ENCODE data around the gene SYT8.
"Not testable (repeated sequence)": the region's sequence is repeated elsewhere in the genome, so short reads cannot be mapped to it uniquely, and the experiment has no call there.

Gene SYT8, protein sequence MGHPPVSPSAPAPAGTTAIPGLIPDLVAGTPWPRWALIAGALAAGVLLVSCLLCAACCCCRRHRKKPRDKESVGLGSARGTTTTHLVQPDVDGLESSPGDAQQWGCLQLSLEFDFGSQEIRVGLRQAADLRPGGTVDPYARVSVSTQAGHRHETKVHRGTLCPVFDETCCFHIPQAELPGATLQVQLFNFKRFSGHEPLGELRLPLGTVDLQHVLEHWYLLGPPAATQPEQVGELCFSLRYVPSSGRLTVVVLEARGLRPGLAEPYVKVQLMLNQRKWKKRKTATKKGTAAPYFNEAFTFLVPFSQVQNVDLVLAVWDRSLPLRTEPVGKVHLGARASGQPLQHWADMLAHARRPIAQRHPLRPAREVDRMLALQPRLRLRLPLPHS

DNA sequence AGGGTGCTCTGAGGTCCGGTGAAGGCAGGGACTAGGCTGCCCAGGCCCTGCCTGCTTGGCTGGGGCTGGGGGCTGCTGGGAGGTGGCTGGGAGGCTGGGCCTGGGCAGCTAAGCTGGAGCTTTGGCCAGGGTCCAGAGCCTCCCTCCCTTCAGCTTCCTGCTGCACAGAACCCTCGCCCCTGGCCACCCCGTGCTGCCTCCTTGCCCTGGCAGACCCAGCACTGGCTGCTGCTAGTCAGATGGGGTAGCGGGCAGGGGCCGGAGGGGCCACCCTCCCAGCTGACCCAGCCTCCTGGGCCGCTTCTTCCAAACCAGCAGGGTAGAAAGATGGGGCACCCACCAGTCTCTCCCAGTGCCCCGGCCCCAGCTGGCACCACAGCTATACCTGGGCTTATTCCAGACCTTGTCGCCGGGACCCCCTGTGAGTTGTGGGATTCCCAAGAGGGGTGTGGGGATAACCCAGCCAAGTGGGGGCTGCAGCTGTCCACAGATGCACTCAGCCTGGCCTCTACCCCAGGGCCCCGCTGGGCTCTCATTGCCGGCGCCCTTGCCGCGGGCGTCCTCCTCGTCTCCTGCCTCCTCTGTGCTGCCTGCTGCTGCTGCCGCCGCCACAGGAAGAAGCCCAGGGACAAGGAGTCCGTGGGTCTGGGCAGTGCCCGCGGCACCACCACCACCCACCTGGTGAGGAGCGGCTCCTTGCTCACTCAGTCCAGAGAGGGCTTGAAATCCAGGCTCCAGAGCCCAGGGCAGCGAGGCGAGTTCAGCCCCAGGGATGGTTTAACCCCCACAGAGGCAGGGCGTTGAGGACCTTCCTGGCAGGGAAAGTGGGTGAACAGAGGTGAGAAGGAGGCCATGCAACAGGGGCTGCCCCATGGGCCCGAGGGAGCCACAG lies at the start of gene SYT8:
Gene SYT8, plus strand, starts transcription at position 212 of the 892 bp plus-strand sequence. Its CDS starts 116 bp downstream, at position 328.
- H3K27me3 Mint-ChIP-seq (ENCODE audit: low read depth) = no peaks in the 10 kb centered on the region
- H3K4me3 Mint-ChIP-seq = no peak within 1 kb of the TSS
- H3K36me3 Mint-ChIP-seq (ENCODE audit: low read depth) = no peaks in the 10 kb centered on the region
- H3K4me1 Mint-ChIP-seq (ENCODE audit: low read depth) = peaks cover 5% of the 10 kb centered on the region
- no peaks in the 10 kb centered on the region for H3K9me3 Mint-ChIP-seq
- no peak within 1 kb of the TSS for H3K27ac Mint-ChIP-seq

DNA sequence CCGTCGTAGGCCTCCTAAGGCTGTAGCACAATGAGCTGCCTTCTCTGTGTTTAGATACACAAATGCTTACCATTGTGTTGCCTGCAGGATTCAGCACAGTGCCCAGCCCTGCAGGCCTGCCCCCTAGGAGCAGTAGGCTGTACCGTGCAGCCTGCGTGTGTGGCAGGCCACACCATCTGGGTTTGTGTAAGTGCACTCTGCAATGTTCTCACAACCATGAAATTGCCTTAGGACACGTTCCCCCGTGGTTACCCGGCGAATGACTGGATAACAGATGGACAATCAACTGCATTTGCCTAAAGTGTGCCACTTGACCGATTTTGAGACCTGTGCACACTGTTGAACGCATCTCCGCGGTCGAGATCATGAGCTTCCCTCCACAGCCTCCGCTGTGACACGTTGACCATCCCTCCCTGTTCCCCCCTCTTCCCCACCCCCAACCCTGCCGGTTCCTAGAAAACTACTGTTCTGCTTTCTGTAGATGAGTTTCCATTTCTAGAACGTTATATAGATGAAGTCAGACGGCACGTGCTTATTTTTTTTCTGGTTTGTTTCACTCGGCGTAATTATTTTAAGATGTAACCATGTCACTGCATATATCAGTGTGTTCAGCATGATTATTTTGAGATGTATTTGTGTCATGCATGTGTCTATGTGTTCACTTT lies 48.9 kb upstream of the SYT8 start:
- peaks cover 8% of the 10 kb centered on the region for H3K27me3 Mint-ChIP-seq (ENCODE audit: low read depth)
- no peak overlapping the region for H3K27ac Mint-ChIP-seq
- H3K4me3 Mint-ChIP-seq = no peak overlapping the region
- no peaks in the 10 kb centered on the region for H3K4me1 Mint-ChIP-seq (ENCODE audit: low read depth)
- no peaks in the 10 kb centered on the region for H3K9me3 Mint-ChIP-seq
- H3K36me3 Mint-ChIP-seq (ENCODE audit: low read depth) = no peaks in the 10 kb centered on the region

DNA sequence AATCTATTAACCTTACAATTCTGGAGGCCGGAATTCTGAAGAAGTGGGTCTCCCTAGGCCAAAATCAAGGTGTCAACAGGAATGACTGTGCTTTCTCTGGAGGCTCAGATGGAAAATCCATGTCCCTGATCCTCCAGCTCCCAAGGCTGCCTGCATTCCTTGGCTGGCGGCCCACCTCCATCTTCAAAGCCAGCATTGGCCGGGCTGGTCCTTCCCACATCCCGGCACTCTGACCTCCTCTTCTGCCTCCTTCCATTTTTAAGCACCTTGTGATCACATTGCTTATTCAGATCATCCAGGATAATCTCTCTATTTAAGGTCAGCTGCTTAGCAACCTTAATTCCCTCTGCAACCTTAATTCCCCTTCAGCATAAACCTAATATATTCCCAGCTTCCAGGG lies 48.3 kb upstream of the SYT8 start:
- no peak overlapping the region for H3K27ac Mint-ChIP-seq
- no peaks in the 10 kb centered on the region for H3K9me3 Mint-ChIP-seq
- no peaks in the 10 kb centered on the region for H3K4me1 Mint-ChIP-seq (ENCODE audit: low read depth)
- no peak overlapping the region for H3K4me3 Mint-ChIP-seq
- H3K36me3 Mint-ChIP-seq (ENCODE audit: low read depth) = no peaks in the 10 kb centered on the region
- H3K27me3 Mint-ChIP-seq (ENCODE audit: low read depth) = peaks cover 12% of the 10 kb centered on the region

DNA sequence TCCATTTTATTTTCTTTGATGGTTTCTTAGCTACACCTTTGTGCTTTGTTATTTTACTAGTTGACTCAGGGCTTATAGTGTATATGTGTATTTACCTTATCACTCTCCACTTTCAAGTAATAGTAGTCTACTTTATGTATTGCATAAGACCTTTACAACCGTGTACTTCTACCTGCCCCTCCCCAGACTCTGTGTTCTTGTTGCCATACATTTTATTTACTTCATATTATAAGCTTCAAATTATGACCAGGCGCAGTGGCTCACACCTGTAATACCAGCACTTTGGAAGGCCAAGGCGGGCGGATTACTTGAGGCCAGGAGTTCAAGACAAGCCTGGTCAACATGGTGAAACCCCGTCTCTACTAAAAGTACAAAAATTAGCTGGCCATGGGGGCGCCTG lies 42.9 kb upstream of the SYT8 start:
- Mint-ChIP-seq H3K9me3 (no peaks in the 10 kb centered on the region), H3K4me3 (no peak overlapping the region), H3K27me3 (ENCODE audit: low read depth) (peaks cover 21% of the 10 kb centered on the region), H3K4me1 (ENCODE audit: low read depth) (peaks cover 5% of the 10 kb centered on the region), H3K36me3 (ENCODE audit: low read depth) (no peaks in the 10 kb centered on the region), H3K27ac (no peak overlapping the region)

DNA sequence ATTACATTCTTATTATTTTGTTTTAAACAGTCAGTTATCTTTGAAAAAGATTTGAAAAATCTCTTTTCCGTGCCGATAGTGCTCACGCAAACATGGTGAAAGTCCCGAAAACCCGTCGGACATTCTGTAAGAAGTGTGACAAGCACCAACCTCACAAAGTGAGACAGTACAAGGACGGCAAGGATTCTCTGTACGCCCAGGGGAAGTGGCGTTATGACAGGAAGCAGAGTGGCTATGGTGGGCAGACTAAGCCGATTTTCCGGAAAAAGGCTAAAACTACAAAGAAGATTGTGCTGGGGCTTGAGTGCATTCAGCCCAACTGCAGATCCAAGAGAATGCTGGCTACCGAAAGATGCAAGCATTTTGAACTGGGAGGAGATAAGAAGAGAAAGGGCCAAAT lies 42.3 kb upstream of the SYT8 start:
- no peaks in the 10 kb centered on the region for H3K9me3 Mint-ChIP-seq
- peak overlapping the region; percentile 64 for H3K4me3 Mint-ChIP-seq
- peak overlapping the region; percentile 76 for H3K27ac Mint-ChIP-seq
- peaks cover 5% of the 10 kb centered on the region for H3K4me1 Mint-ChIP-seq (ENCODE audit: low read depth)
- no peaks in the 10 kb centered on the region for H3K36me3 Mint-ChIP-seq (ENCODE audit: low read depth)
- H3K27me3 Mint-ChIP-seq (ENCODE audit: low read depth) = peaks cover 22% of the 10 kb centered on the region

DNA sequence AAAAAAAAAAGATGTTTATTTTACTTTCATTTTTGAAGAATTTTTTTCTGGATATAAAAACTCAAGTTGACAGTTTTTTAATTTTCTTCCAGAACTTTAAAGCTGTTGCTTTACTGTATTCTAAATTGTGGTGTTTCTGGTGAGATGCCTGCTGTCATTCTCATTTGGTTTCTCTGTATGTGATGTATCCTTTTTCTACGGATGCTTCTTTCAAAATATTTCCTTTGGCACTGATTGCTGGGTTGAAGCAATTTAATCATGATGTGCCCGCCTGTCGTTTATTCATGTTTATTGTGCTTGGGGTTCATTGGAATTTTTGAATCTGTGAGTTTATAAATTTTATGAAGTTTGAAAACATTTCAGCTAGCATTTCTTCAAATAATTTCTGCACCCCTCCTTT lies 41.7 kb upstream of the SYT8 start:
- Mint-ChIP-seq H3K27ac (no peak overlapping the region), H3K4me1 (ENCODE audit: low read depth) (peaks cover 5% of the 10 kb centered on the region), H3K36me3 (ENCODE audit: low read depth) (no peaks in the 10 kb centered on the region), H3K9me3 (no peaks in the 10 kb centered on the region), H3K4me3 (no peak overlapping the region), H3K27me3 (ENCODE audit: low read depth) (peaks cover 23% of the 10 kb centered on the region)

DNA sequence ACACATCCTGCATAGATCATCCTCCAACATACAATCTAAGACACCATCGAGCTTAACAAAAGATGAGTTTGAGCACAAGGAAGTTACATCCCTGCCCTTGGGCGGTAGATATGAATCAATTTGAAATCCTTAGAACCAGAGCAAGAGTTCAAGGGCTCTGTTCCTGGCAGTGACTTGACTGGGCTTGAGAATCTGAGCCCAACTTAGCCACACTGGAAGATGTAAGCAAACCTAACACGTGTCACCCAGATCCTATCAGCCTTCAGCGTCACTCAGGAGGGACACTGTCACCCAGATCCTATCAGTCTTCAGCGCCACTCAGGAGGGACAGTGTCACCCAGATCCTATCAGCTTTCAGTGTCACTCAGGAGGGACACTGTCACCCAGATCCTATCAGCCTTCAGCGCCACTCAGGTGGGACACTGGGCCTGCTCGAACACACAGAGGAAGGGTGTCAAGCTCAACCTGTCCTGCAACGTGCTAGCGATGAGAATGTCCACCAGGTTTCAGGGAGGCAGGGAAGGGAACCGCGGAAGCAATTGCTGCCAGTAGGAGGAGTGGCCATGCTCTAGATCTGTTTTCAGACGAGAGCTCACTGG lies 38.3 kb upstream of the SYT8 start:
- H3K4me3 Mint-ChIP-seq = no peak overlapping the region
- peaks cover 24% of the 10 kb centered on the region for H3K27me3 Mint-ChIP-seq (ENCODE audit: low read depth)
- peaks cover 5% of the 10 kb centered on the region for H3K4me1 Mint-ChIP-seq (ENCODE audit: low read depth)

DNA sequence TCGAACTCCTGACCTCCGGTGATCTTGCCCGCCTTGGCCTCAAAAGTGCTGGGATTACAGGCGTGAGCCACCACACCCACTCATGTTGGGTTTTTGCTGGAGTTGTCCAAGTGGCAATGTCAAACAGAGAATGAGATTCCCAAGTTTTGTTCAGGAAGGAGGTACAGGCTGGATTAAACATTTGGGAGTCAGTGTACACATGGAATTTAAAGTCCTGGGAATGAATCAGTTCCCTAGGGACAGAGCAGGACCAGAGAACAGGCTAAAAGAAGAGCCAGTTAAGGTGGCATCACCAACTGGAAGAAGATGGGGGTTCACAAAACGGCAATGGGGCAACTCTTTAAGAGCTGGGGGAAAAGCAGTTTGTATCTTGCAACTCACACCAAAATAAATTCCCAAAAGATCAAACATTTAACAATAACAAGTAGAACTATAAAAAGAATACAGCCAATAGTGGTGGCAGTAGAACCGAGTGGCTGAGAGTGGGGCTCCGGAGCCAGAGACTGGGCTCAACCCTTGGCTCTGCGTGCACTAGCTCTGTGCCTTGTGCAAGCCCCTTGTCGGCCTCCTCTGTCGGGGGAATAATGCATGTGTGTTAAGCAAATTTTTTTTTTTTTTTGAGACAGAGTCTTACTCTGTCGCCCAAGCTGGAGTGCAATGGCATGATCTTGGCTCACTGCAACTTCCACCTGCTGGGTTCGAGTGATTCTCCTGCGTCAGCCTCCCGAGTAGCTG lies 37.2 kb upstream of the SYT8 start:
- Mint-ChIP-seq H3K4me3 (no peak overlapping the region), H3K27ac (no peak overlapping the region), H3K9me3 (no peaks in the 10 kb centered on the region), H3K27me3 (ENCODE audit: low read depth) (peaks cover 19% of the 10 kb centered on the region), H3K36me3 (ENCODE audit: low read depth) (no peaks in the 10 kb centered on the region), H3K4me1 (ENCODE audit: low read depth) (peaks cover 2% of the 10 kb centered on the region)

More for the DNA sequence above, 38.3 kb upstream of the SYT8 start:
- Mint-ChIP-seq H3K36me3 (ENCODE audit: low read depth) (no peaks in the 10 kb centered on the region), H3K9me3 (no peaks in the 10 kb centered on the region), H3K27ac (no peak overlapping the region)

DNA sequence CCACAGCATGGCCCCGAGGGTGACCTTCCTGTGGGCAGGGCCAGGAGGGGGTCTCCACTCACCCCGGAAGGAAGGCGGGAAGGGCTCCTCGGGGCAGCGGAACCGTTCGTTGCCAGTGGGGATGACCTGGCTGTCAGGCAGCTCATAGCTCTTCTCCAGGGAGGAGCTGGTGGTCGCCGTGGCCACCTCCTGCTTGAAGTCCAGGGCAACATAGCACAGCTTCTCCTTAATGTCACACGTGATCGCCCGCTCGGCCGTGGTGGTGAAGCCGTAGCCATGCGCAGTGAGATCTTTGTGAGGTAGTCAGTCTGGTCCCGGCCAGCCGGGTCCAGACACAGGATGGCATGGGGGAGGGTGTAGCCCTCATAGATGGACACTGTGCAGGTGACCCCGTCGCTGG lies 31.5 kb upstream of the SYT8 start:
- H3K27ac Mint-ChIP-seq = no peak overlapping the region
- H3K4me1 Mint-ChIP-seq (ENCODE audit: low read depth) = no peaks in the 10 kb centered on the region
- H3K4me3 Mint-ChIP-seq = no peak overlapping the region
- H3K36me3 Mint-ChIP-seq (ENCODE audit: low read depth) = no peaks in the 10 kb centered on the region
- peaks cover 7% of the 10 kb centered on the region for H3K27me3 Mint-ChIP-seq (ENCODE audit: low read depth)
- H3K9me3 Mint-ChIP-seq = no peaks in the 10 kb centered on the region

DNA sequence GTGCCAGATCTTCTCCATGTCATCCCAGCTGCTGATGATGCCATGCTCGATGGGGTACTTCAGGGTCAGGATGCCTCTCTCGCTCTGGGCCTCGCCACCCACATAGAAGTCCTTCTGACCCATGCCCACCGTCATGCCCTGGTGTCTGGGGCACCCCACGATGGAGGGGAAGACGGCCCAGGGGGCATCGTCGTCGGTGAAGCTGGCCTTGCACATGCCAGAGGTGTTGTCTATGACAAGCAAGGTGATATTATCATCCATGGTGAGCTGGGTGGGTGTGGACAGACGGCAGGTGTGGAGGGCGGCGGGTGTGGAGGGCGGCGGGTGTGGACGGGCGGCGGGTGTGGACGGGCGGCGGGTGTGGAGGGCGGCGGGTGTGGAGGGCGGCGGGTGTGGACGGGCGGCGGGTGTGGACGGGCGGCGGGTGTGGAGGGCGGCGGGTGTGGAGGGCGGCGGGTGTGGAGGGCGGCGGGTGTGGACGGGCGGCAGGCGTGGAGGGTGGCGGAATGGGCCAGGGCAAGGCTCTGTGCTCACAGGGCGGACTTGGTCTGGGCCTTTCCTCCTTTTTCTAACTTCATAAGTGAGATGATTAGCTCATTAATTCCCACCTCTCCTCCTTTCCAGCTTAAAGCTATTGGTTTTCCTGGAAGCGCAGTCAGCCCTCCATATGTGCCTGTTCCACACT lies 30.8 kb upstream of the SYT8 start:
- H3K4me3 Mint-ChIP-seq; H3K9me3 Mint-ChIP-seq; H3K36me3 Mint-ChIP-seq (ENCODE audit: low read depth); H3K27ac Mint-ChIP-seq; H3K4me1 Mint-ChIP-seq (ENCODE audit: low read depth); H3K27me3 Mint-ChIP-seq (ENCODE audit: low read depth): not testable (repeated sequence)

DNA sequence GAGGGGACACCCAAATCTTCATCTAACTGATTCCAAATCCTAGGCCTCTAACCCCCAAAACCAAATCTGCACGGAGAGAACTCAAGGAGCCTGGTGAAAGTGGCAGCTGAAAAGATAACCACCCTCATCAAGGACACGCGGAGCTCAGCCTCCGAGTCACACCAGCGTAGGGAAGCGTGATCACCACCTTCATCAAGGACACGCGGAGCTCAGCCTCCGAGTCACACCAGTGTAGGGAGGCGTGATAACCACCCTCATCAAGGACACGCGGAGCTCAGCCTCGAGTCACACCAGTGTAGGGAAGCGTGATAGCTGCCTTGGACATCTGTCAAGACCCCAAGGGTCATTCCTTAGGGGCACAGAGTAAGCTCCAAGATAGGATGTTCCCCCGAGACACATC lies 29.3 kb upstream of the SYT8 start:
- Mint-ChIP-seq H3K9me3 (no peaks in the 10 kb centered on the region), H3K36me3 (ENCODE audit: low read depth) (no peaks in the 10 kb centered on the region), H3K27ac (no peak overlapping the region), H3K27me3 (ENCODE audit: low read depth) (peaks cover 3% of the 10 kb centered on the region), H3K4me3 (no peak overlapping the region), H3K4me1 (ENCODE audit: low read depth) (no peaks in the 10 kb centered on the region)

DNA sequence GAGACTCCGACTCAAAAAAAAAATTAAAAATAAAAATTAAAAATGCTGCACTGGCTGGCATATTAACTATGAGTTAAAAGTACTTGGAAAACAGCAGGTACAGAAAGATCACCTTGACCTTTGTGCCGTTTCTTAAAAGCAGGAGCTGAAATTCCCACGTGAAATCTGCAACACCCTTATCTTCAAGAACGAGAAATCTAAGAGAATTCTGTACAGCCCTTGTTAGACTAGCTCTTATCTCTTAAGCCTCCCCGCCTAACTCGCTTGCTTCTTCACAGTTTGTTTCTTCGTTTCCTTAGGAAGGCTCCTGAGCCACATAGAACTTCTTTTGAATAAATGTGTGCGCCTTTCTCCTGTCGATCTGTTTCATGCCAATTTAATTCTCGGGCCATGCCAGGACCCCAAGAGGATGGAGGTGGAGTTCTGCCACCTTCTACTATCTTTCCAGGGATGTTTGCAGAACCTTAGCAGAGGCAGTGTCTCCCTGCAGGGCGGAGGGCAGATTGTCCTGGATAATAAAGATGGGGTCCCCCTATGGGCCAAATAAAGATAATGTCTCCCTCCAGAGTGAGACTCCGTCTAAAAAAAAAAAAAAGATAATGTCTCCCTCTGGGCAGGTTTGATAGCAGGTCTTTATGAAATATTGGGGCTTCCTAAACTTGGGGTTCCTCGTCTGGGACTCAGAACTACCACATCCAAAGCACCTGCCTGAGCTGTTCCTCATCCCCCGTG lies 27.4 kb upstream of the SYT8 start:
- Mint-ChIP-seq H3K27ac (no peak overlapping the region), H3K27me3 (ENCODE audit: low read depth) (peaks cover 8% of the 10 kb centered on the region), H3K36me3 (ENCODE audit: low read depth) (no peaks in the 10 kb centered on the region), H3K4me1 (ENCODE audit: low read depth) (no peaks in the 10 kb centered on the region), H3K4me3 (no peak overlapping the region), H3K9me3 (no peaks in the 10 kb centered on the region)

DNA sequence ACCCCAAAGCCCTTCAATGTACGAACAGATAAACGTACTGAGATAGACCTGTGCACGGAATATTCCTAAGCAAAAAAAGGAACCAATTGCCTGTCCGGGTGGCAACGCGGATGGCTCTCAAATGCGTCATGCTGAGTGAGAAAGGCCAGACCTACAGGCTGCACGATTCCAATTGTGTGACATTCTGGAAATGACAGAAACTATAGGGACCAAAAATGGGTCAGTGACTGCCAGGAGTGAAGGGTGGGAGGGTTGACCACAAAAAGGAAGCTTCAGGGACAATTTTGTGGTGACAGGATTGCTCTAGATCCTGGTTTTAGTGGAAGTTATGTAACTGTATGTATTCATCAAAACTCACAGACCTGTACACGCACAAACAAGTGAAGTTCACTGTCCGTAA lies 24.0 kb upstream of the SYT8 start:
- H3K4me3 Mint-ChIP-seq = no peak overlapping the region
- H3K4me1 Mint-ChIP-seq (ENCODE audit: low read depth) = no peaks in the 10 kb centered on the region
- peaks cover 8% of the 10 kb centered on the region for H3K27me3 Mint-ChIP-seq (ENCODE audit: low read depth)
- H3K36me3 Mint-ChIP-seq (ENCODE audit: low read depth) = no peaks in the 10 kb centered on the region
- H3K27ac Mint-ChIP-seq = no peak overlapping the region
- no peaks in the 10 kb centered on the region for H3K9me3 Mint-ChIP-seq
